GM23338 (cell line): ENCODE results near the gene RENBP. TPM values are rescaled to one million over a fixed set of nuclear protein-coding genes. Genes with fewer than 3 reads are reported as not detected.

Experiments used
- ATAC-seq: fragments of 200-7000 bp; cut with Tn5 transposase; 3 replicates; pipeline ENCODE4 v1.9.1; 2020
- DNase-seq: peaks from one replicate; pipeline ENCODE4 v3.0.0-alpha.2; 2015; ENCODE audit warnings: low spot score
- H2AFZ ChIP-seq: fragments of 200-600 bp; sonication (generic); 2 replicates; pipeline ENCODE4 v1.8.0; 2016; ENCODE audit warnings: antibody characterized with exemption, mild to moderate bottlenecking, moderate library complexity
- H3F3A ChIP-seq: fragments of 200-600 bp; sonication (generic); replicated peaks from 2 replicates; pipeline ENCODE4 v1.8.0; 2017; ENCODE audit warnings: antibody characterized with exemption, mixed run types, low read depth
- H3K27ac ChIP-seq: fragments of 200-600 bp; sonication (generic); 2 replicates; pipeline ENCODE4 v1.6.1; 2016; ENCODE audit warnings: low read depth
- H3K27me3 ChIP-seq: fragments of 200-600 bp; sonication (generic); 2 replicates; pipeline ENCODE4 v1.8.0; 2016; ENCODE audit warnings: mild to moderate bottlenecking, mixed run types, moderate library complexity; ENCODE audit not compliant: insufficient read depth
- H3K36me3 ChIP-seq: fragments of 200-600 bp; sonication (generic); 2 replicates; pipeline ENCODE4 v1.8.0; 2016; ENCODE audit warnings: mild to moderate bottlenecking; ENCODE audit not compliant: insufficient read depth
- H3K4me1 ChIP-seq: fragments of 200-600 bp; sonication (generic); 2 replicates; pipeline ENCODE4 v1.8.0; 2016; ENCODE audit warnings: mild to moderate bottlenecking, moderate library complexity; ENCODE audit not compliant: insufficient read depth
- H3K4me2 ChIP-seq: fragments of 200-600 bp; sonication (generic); 2 replicates; pipeline ENCODE4 v1.7.1; 2017; ENCODE audit warnings: mixed run types
- H3K4me3 ChIP-seq: fragments of 200-600 bp; sonication (generic); 2 replicates; pipeline ENCODE4 v1.6.1; 2016; ENCODE audit warnings: mixed run types
- H3K79me2 ChIP-seq: fragments of 200-600 bp; sonication (generic); replicated peaks from 2 replicates; pipeline ENCODE4 v1.8.0; 2017; ENCODE audit warnings: mild to moderate bottlenecking; ENCODE audit not compliant: insufficient read depth
- H3K9me2 ChIP-seq: fragments of 200-600 bp; sonication (generic); 2 replicates; pipeline ENCODE4 v1.8.0; 2017; ENCODE audit not compliant: insufficient read depth
- H4K20me1 ChIP-seq: fragments of 200-600 bp; sonication (generic); replicated peaks from 2 replicates; pipeline ENCODE4 v1.8.0; 2017; ENCODE audit warnings: mild to moderate bottlenecking; ENCODE audit not compliant: insufficient read depth
- H3K27ac Mint-ChIP-seq: 2 replicates; pipeline ENCODE4 v1.8.0; 2020; ENCODE audit warnings: inconsistent platforms, mild to moderate bottlenecking, moderate library complexity, mixed read lengths
- H3K27me3 Mint-ChIP-seq: 3 replicates; pipeline ENCODE4 v1.8.0; 2022; ENCODE audit warnings: low read depth, mild to moderate bottlenecking, moderate library complexity, mixed read lengths, inconsistent platforms; ENCODE audit not compliant: insufficient read depth, poor library complexity
- H3K36me3 Mint-ChIP-seq: 3 replicates; pipeline ENCODE4 v1.8.0; 2021; ENCODE audit warnings: low read depth, mild to moderate bottlenecking, inconsistent platforms, moderate library complexity, mixed read lengths
- H3K4me1 Mint-ChIP-seq: 3 replicates; pipeline ENCODE4 v1.8.0; 2020; ENCODE audit warnings: mild to moderate bottlenecking, inconsistent platforms, mixed read lengths
- H3K4me3 Mint-ChIP-seq: 3 replicates; pipeline ENCODE4 v1.8.0; 2021; ENCODE audit warnings: moderate library complexity, mild to moderate bottlenecking, inconsistent platforms, mixed read lengths
- H3K9me3 Mint-ChIP-seq: 3 replicates; pipeline ENCODE4 v1.8.0; 2020; ENCODE audit warnings: moderate library complexity, mild to moderate bottlenecking, inconsistent platforms, mixed read lengths
- CREB1 ChIP-seq: fragments of 250-450 bp; sonication (Bioruptor Pico); IDR thresholded peaks from 2 replicates; pipeline ENCODE4 v1.5.0; 2020; ENCODE audit warnings: low read depth, mild to moderate bottlenecking, moderate library complexity
- EZH2phosphoT487 ChIP-seq: fragments of 200-600 bp; sonication (generic); IDR thresholded peaks from one replicate; pipeline ENCODE4 v1.8.1; 2018; ENCODE audit warnings: antibody characterized with exemption; ENCODE audit not compliant: unreplicated experiment
- POLR2AphosphoS5 ChIP-seq: IDR thresholded peaks from 2 replicates; pipeline ENCODE4 v1.6.1; 2016; ENCODE audit warnings: antibody characterized with exemption, low read depth
- STAT1 ChIP-seq: IDR thresholded peaks from one replicate; pipeline ENCODE4 v1.6.1; 2016; ENCODE audit warnings: antibody characterized with exemption; ENCODE audit not compliant: unreplicated experiment
- ZNF114 ChIP-seq: fragments of 250-450 bp; sonication (Bioruptor Pico); IDR thresholded peaks from 2 replicates; pipeline ENCODE4 v1.5.0; 2020; ENCODE audit warnings: mild to moderate bottlenecking, moderate library complexity
- ZNF331 ChIP-seq: fragments of 250-450 bp; sonication (Bioruptor Pico); IDR thresholded peaks from 2 replicates; pipeline ENCODE4 v1.5.0; 2020; ENCODE audit warnings: low read depth, mild to moderate bottlenecking, moderate library complexity
- polyA plus RNA-seq: library from polyadenylated mRNA; unstranded; fragments of >200 nt; fragmentation: Nextera tagmentation; extraction: Ambion mirVana; gene quantifications from 2 replicates; pipeline ENCODE4 v1.2.1, GENCODE V29; 2016
- total RNA-seq: library from RNA; depleted of rRNA; stranded (reverse); fragments of >200 nt; shearing (Covaris generic); gene quantifications from 2 replicates; pipeline ENCODE4 v1.2.3, GENCODE V29; 2014
- TF ChIP-seq, protein P1 (sequence below): IDR thresholded peaks from one replicate; pipeline ENCODE4 v1.6.1; 2018; ENCODE audit warnings: antibody characterized with exemption; ENCODE audit not compliant: unreplicated experiment

RENBP gene
- total and polyA plus RNA-seq, 2 experiments from 2014 or later, result 2.0 to 10.3 TPM

DNA sequence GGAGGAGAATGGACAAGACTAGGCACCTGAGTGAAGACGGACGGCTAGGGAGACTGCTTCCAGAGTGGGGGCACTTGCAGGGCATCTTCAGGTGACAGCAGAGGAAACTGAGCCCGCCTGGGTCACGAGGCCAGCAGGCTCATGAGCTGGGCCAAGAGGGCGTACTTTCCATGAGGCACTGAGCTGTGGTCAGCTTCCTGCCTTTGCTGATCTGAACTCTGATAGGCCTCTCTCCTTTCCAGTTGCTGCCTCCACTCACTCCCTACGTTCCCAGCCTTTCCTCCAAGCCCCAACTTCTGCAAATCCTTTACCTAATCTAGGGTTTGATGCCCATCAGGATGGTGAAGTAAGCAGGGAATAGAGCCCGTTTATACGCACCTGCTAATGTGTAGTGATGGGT lies 57.1 kb downstream of the RENBP start:
- no peak overlapping the region for H3K4me3 ChIP-seq
- no peaks in the 10 kb centered on the region; the same call in 2 of the 3 replicates for H3K9me3 Mint-ChIP-seq
- H3K79me2 ChIP-seq, result no peaks in the 10 kb centered on the region
- no peak for ATAC-seq
- H3K36me3 Mint-ChIP-seq, result no peaks in the 10 kb centered on the region; the same call in 2 of the 3 replicates
- peaks cover 15% of the 10 kb centered on the region for H3K4me1 Mint-ChIP-seq
- H3K36me3 ChIP-seq, result no peaks in the 10 kb centered on the region
- H2AFZ ChIP-seq, result no peak overlapping the region
- TF ChIP-seq ZNF114 (CRISPR knock-in tag) (no peak), ZNF331 (no peak), STAT1 (no peak), CREB1 (CRISPR knock-in tag) (no peak)
- TF ChIP-seq, protein P1, sequence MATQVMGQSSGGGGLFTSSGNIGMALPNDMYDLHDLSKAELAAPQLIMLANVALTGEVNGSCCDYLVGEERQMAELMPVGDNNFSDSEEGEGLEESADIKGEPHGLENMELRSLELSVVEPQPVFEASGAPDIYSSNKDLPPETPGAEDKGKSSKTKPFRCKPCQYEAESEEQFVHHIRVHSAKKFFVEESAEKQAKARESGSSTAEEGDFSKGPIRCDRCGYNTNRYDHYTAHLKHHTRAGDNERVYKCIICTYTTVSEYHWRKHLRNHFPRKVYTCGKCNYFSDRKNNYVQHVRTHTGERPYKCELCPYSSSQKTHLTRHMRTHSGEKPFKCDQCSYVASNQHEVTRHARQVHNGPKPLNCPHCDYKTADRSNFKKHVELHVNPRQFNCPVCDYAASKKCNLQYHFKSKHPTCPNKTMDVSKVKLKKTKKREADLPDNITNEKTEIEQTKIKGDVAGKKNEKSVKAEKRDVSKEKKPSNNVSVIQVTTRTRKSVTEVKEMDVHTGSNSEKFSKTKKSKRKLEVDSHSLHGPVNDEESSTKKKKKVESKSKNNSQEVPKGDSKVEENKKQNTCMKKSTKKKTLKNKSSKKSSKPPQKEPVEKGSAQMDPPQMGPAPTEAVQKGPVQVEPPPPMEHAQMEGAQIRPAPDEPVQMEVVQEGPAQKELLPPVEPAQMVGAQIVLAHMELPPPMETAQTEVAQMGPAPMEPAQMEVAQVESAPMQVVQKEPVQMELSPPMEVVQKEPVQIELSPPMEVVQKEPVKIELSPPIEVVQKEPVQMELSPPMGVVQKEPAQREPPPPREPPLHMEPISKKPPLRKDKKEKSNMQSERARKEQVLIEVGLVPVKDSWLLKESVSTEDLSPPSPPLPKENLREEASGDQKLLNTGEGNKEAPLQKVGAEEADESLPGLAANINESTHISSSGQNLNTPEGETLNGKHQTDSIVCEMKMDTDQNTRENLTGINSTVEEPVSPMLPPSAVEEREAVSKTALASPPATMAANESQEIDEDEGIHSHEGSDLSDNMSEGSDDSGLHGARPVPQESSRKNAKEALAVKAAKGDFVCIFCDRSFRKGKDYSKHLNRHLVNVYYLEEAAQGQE, result no peak
- peaks cover 12% of the 10 kb centered on the region; the same call in 1 of the 2 replicates for H3K4me1 ChIP-seq
- H3K27ac Mint-ChIP-seq, result no peak overlapping the region
- no peaks in the 10 kb centered on the region for H3K9me2 ChIP-seq
- no peaks in the 10 kb centered on the region; the same call in 1 of the 2 replicates for H3K27me3 ChIP-seq
- DNase-seq, result no peak
- H3K4me2 ChIP-seq, result peak overlapping the region; percentile 77
- peaks cover 6% of the 10 kb centered on the region for H3K27me3 Mint-ChIP-seq
- H4K20me1 ChIP-seq, result no peaks in the 10 kb centered on the region
- H3F3A ChIP-seq, result no peaks in the 10 kb centered on the region
- H3K4me3 Mint-ChIP-seq, result no peak overlapping the region
- no peak overlapping the region for H3K27ac ChIP-seq

DNA sequence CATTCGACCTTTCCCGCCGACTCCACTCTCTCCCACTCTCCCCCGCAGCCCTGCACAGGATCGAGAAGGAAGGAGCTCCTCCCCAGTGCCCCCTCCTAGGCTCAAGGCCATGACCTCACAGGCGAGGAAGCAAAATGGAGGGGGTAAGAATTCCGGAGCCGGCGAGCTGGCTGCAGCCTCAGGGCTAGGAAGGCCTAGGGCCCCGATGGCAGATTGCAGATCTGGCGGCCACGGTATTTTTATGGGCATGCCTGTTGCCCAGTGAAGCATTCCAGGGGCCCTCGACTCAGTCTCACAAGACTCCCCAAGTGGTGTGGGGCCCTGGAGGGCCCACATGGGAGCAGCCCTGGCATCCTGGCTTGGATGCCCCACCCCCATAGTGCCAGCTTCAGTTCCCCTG lies 57.5 kb downstream of the RENBP start:
- Mint-ChIP-seq H3K27me3 (peaks cover 6% of the 10 kb centered on the region), H3K4me3 (peak overlapping the region; percentile 74), H3K36me3 (no peaks in the 10 kb centered on the region; the same call in 2 of the 3 replicates), H3K27ac (no peak overlapping the region), H3K4me1 (peaks cover 16% of the 10 kb centered on the region), H3K9me3 (no peaks in the 10 kb centered on the region; the same call in 2 of the 3 replicates)
- peak overlapping the region; percentile 77 for H3K4me2 ChIP-seq
- no peak overlapping the region for H2AFZ ChIP-seq
- DNase-seq (peak; percentile 63), ATAC-seq (peak; percentile 34)
- no peak overlapping the region for H3K27ac ChIP-seq
- TF ChIP-seq POLR2AphosphoS5, result no peak
- no peak for TF ChIP-seq EZH2phosphoT487
- no peaks in the 10 kb centered on the region for H3K79me2 ChIP-seq
- H3K4me3 ChIP-seq, result peak overlapping the region; percentile 59
- no peaks in the 10 kb centered on the region for H4K20me1 ChIP-seq
- no peaks in the 10 kb centered on the region for H3K9me2 ChIP-seq
- no peaks in the 10 kb centered on the region for H3K36me3 ChIP-seq
- H3F3A ChIP-seq, result no peaks in the 10 kb centered on the region
- H3K4me1 ChIP-seq, result peaks cover 12% of the 10 kb centered on the region; the same call in 1 of the 2 replicates
- H3K27me3 ChIP-seq, result no peaks in the 10 kb centered on the region; the same call in 1 of the 2 replicates
